Measurements from ENCODE around the gene PSMD6.

Gene PSMD6

DNA sequence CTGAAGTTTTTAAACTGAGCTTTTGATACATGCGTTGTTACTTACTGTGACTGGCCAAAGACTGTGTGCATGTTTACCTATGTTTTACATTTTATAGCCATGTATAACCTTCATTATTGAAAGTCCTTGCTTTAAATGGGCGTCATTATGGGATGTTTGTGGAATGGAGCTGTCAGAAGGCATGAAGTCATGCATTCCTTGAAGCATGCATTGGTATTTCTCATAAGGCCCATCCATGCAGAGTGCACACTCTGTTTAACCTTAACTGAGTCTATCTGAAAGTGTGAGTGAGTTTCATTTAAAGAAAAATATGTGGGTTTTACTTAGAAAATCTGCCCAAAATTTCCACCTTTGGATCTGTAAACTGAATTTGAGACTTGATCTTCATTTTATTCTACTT, 51.1 kb downstream of the PSMD6 start:
- no peaks in the 10 kb centered on the region for H3K9me3 ChIP-seq
- no peaks in the 10 kb centered on the region for H3K27me3 ChIP-seq
- H3K4me1 ChIP-seq (ENCODE audit: control insufficient read depth in 1 of 2, insufficient read depth in 1 of 2, low read depth in 1 of 2, low read length in 1 of 2) = peaks cover 70 to 81% of the 10 kb centered on the region in 2 experiments
- no peak for TF ChIP-seq CTCF (IDR thresholded peaks at IDR 0.05)
- peaks cover 9% of the 10 kb centered on the region for H3K36me3 ChIP-seq
- no peak overlapping the region for H3K27ac ChIP-seq
- H3K4me3 ChIP-seq (ENCODE audit: low read depth in 1 of 2, low read length in 1 of 2) = no peak overlapping the region

DNA sequence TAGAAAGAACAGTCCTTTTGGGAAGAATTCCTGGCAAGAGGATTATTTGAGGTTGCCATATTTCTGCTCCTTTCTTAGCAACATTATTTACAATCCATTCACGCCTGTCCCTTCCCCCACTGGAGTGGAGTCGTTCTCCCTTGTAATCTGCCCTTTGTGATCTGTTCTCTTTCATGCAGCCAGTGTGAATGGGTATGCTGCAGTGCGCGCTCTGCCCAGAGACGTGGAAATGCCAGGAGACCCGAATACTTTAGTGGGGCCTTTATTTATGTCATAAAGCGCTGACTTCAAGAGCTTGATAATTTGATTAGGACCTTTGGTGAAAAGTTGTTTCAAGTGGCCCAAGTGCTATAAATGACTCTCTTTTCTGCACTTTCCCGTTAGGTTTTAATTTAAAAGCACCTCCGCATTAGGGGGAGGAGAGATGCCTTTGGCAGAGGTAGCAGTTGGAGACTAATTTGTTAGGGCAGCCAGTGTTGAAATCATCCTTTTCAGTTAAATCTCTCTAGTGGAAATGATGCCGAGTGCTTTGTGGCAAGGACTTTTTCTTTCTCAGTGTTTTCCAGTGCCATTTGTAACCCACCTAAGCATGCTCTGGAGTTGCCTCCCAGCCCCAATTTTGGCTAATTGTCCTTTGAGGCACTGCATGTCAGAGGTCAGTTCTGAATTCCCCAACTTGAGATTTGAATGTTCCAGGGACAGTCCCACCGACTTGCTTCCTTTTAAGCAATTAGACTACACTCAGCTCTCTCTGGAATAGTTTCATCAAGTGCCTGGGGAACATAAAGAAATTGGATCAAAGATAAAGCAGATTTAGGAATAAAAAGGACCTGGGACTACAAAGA, 52.4 kb downstream of the PSMD6 start:
- Histone ChIP-seq H3K36me3 (peaks cover 9% of the 10 kb centered on the region), H3K9me3 (no peaks in the 10 kb centered on the region), H3K4me1 (ENCODE audit: control insufficient read depth in 1 of 2, insufficient read depth in 1 of 2, low read depth in 1 of 2, low read length in 1 of 2) (peaks cover 61 to 74% of the 10 kb centered on the region in 2 experiments), H3K27ac (peak overlapping the region; percentile 91), H3K27me3 (no peaks in the 10 kb centered on the region), H3K4me3 (ENCODE audit: low read depth in 1 of 2, low read length in 1 of 2) (peak overlapping the region in 1 of 2 experiments; percentile 18)
- TF ChIP-seq CTCF (IDR thresholded peaks at IDR 0.05) = no peak

- Histone ChIP-seq H3K9me3 (no peaks in the 10 kb centered on the region), H3K27ac (peak overlapping the region; percentile 91), H3K4me1 (ENCODE audit: control insufficient read depth in 1 of 2, insufficient read depth in 1 of 2, low read depth in 1 of 2, low read length in 1 of 2) (peaks cover 58 to 71% of the 10 kb centered on the region in 2 experiments), H3K36me3 (peaks cover 9% of the 10 kb centered on the region), H3K4me3 (ENCODE audit: low read depth in 1 of 2, low read length in 1 of 2) (peak overlapping the region in 1 of 2 experiments; percentile 18), H3K27me3 (no peaks in the 10 kb centered on the region)
- no peak for TF ChIP-seq CTCF (IDR thresholded peaks at IDR 0.05)
Measured at GRCh38 chr3:63969876-63970275, 53.4 kb downstream of the PSMD6 start.

DNA sequence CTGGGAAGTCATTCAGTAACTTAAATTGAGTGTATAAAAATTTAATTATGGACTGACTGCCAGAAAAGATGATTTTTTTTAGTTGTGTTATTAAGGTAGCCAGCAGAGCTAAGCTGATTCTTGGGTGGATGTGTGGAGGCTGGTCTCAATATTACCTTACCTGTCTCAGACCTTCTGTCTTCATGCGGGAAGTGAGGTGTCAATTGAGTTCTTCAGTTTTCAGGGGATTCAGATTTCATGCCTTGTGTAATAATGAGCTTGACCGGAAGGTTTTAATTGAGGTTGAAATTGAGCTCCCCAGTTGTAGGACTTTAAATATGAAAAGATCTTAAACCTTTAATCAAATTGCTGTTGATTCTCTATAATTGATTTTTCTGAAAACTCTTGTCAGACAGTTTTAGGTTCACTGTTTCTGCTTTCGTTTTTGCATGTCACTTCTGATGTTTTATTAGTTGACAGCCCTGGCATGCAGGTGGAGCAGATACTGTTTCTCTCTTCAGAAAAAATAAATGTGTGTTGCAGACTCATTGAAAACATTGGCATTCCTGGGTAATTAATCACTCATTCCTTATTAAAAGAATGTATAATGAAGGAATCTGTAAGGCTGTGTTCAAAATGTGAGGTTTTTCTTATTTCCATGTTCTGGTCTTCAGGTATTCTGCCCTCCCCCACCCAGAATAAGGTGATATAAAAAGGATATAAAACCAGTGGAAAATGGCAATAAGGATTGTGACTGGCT, 54.5 kb downstream of the PSMD6 start:
- peak overlapping the region; percentile 91 for H3K27ac ChIP-seq
- peak overlapping the region; percentile 18 to 24 for H3K4me3 ChIP-seq (ENCODE audit: low read depth in 1 of 2, low read length in 1 of 2)
- peaks cover 54 to 67% of the 10 kb centered on the region in 2 experiments for H3K4me1 ChIP-seq (ENCODE audit: control insufficient read depth in 1 of 2, insufficient read depth in 1 of 2, low read depth in 1 of 2, low read length in 1 of 2)

More for the DNA sequence above, 54.5 kb downstream of the PSMD6 start:
- H3K36me3 ChIP-seq = peaks cover 7% of the 10 kb centered on the region
- H3K9me3 ChIP-seq = no peaks in the 10 kb centered on the region
- no peaks in the 10 kb centered on the region for H3K27me3 ChIP-seq
- no peak for TF ChIP-seq CTCF (IDR thresholded peaks at IDR 0.05)
